Parathyroid adenoma (tissue), 2 donors: ENCODE measurements around the gene ANO9.

Experiments
- H2AFZ ChIP-seq: fragments of 300-600 bp; sonication (generic); one replicate; pipeline ENCODE4 v1.7.0; 2017; ENCODE audit warnings: antibody characterized with exemption, mild to moderate bottlenecking
- H3K27ac ChIP-seq: fragments of 300-600 bp; sonication (generic); one replicate; pipeline ENCODE4 v1.7.0; 2017
- H3K27me3 ChIP-seq: fragments of 300-600 bp; sonication (generic); one replicate; pipeline ENCODE4 v1.7.0; 2017; ENCODE audit warnings: low read length; ENCODE audit not compliant: control insufficient read depth, insufficient read depth
- H3K36me3 ChIP-seq: fragments of 300-600 bp; sonication (generic); one replicate; pipeline ENCODE4 v1.7.0; 2017; ENCODE audit warnings: low read length; ENCODE audit not compliant: control insufficient read depth, insufficient read depth
- H3K4me1 ChIP-seq: fragments of 300-600 bp; sonication (generic); one replicate; pipeline ENCODE4 v1.7.0; 2017; ENCODE audit warnings: control low read depth
- H3K4me2 ChIP-seq: fragments of 300-600 bp; sonication (generic); one replicate; pipeline ENCODE4 v1.7.0; 2017; ENCODE audit warnings: low read length
- H3K4me3 ChIP-seq: fragments of 300-600 bp; sonication (generic); one replicate; pipeline ENCODE4 v1.7.0; 2017; ENCODE audit warnings: low read depth, low read length
- H3K79me2 ChIP-seq: fragments of 300-600 bp; sonication (generic); one replicate; pipeline ENCODE4 v1.7.0; 2017; ENCODE audit warnings: control low read depth
- H3K9ac ChIP-seq: fragments of 300-600 bp; sonication (generic); one replicate; pipeline ENCODE4 v1.7.0; 2017; ENCODE audit warnings: mild to moderate bottlenecking
- H3K9me3 ChIP-seq: fragments of 300-600 bp; sonication (generic); one replicate; pipeline ENCODE4 v1.7.0; 2017; ENCODE audit warnings: low read length; ENCODE audit not compliant: control insufficient read depth
- TF ChIP-seq, protein P1 (sequence below): fragments of 300-600 bp; sonication (generic); IDR thresholded peaks from one replicate; pipeline ENCODE4 v1.7.0; 2017; ENCODE audit warnings: antibody characterized with exemption, mild to moderate bottlenecking
- donor health status: primary hyperparathyroidism.

The ANO9 gene

GRCh38 chr11:489610-490185 is 47.9 kb upstream of the ANO9 start:
- H3K79me2 ChIP-seq: no peaks in the 10 kb centered on the region
- no peaks in the 10 kb centered on the region for H3K27me3 ChIP-seq
- no peak overlapping the region for H3K4me2 ChIP-seq
- TF ChIP-seq, protein P1, sequence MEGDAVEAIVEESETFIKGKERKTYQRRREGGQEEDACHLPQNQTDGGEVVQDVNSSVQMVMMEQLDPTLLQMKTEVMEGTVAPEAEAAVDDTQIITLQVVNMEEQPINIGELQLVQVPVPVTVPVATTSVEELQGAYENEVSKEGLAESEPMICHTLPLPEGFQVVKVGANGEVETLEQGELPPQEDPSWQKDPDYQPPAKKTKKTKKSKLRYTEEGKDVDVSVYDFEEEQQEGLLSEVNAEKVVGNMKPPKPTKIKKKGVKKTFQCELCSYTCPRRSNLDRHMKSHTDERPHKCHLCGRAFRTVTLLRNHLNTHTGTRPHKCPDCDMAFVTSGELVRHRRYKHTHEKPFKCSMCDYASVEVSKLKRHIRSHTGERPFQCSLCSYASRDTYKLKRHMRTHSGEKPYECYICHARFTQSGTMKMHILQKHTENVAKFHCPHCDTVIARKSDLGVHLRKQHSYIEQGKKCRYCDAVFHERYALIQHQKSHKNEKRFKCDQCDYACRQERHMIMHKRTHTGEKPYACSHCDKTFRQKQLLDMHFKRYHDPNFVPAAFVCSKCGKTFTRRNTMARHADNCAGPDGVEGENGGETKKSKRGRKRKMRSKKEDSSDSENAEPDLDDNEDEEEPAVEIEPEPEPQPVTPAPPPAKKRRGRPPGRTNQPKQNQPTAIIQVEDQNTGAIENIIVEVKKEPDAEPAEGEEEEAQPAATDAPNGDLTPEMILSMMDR: no peak
- no peaks in the 10 kb centered on the region for H3K36me3 ChIP-seq
- no peak overlapping the region for H3K9ac ChIP-seq
- no peaks in the 10 kb centered on the region for H3K9me3 ChIP-seq
- no peak overlapping the region for H3K4me3 ChIP-seq
- no peak overlapping the region for H3K27ac ChIP-seq
- no peak overlapping the region for H2AFZ ChIP-seq
- peaks cover 3% of the 10 kb centered on the region for H3K4me1 ChIP-seq

- Histone ChIP-seq H3K4me1 (peaks cover 3% of the 10 kb centered on the region), H3K27me3 (no peaks in the 10 kb centered on the region), H3K4me2 (no peak overlapping the region), H2AFZ (no peak overlapping the region), H3K79me2 (peaks cover 3% of the 10 kb centered on the region), H3K9me3 (no peaks in the 10 kb centered on the region), H3K36me3 (no peaks in the 10 kb centered on the region), H3K4me3 (no peak overlapping the region), H3K9ac (no peak overlapping the region), H3K27ac (no peak overlapping the region)
- TF ChIP-seq, protein P1: no peak
Observed at GRCh38 chr11:488992-489391, 47.2 kb upstream of the ANO9 start.

GRCh38 chr11:488579-488978 is 46.8 kb upstream of the ANO9 start:
- Histone ChIP-seq H3K4me1 (peaks cover 3% of the 10 kb centered on the region), H3K9ac (no peak overlapping the region), H3K4me3 (no peak overlapping the region), H3K27ac (no peak overlapping the region), H2AFZ (no peak overlapping the region), H3K79me2 (peaks cover 5% of the 10 kb centered on the region), H3K9me3 (no peaks in the 10 kb centered on the region), H3K36me3 (no peaks in the 10 kb centered on the region), H3K27me3 (no peaks in the 10 kb centered on the region), H3K4me2 (no peak overlapping the region)
- TF ChIP-seq, protein P1: no peak

- H3K27ac ChIP-seq: no peak overlapping the region
- no peak overlapping the region for H3K4me2 ChIP-seq
- peaks cover 5% of the 10 kb centered on the region for H3K79me2 ChIP-seq
- H3K9me3 ChIP-seq: no peaks in the 10 kb centered on the region
- peaks cover 3% of the 10 kb centered on the region for H3K4me1 ChIP-seq
- no peak overlapping the region for H2AFZ ChIP-seq
- no peak overlapping the region for H3K4me3 ChIP-seq
- no peaks in the 10 kb centered on the region for H3K36me3 ChIP-seq
- no peak overlapping the region for H3K9ac ChIP-seq
- TF ChIP-seq, protein P1: no peak
- H3K27me3 ChIP-seq: no peaks in the 10 kb centered on the region
Observed at GRCh38 chr11:488062-488461, 46.3 kb upstream of the ANO9 start.

- Histone ChIP-seq H3K27me3 (no peaks in the 10 kb centered on the region), H3K4me2 (no peak overlapping the region), H3K36me3 (no peaks in the 10 kb centered on the region)
Observed at GRCh38 chr11:487571-488021, 45.8 kb upstream of the ANO9 start.

More at GRCh38 chr11:487571-488021, 45.8 kb upstream of the ANO9 start:
- H3K27ac ChIP-seq: no peak overlapping the region
- TF ChIP-seq, protein P1: no peak
- H3K4me3 ChIP-seq: no peak overlapping the region
- H3K79me2 ChIP-seq: peaks cover 5% of the 10 kb centered on the region
- no peak overlapping the region for H2AFZ ChIP-seq
- H3K9me3 ChIP-seq: no peaks in the 10 kb centered on the region
- peaks cover 3% of the 10 kb centered on the region for H3K4me1 ChIP-seq
- no peak overlapping the region for H3K9ac ChIP-seq
